SHP77 (cell line): ENCODE measurements around the gene MYZAP.
A peak's percentile ranks its signal among the peaks of the same experiment; 100 is the strongest.

Experiments
- DNase-seq, 2 experiments: peaks; one replicate each; lab custom pipeline; 2025; lab: John Stamatoyannopoulos, UW

The MYZAP gene, protein sequence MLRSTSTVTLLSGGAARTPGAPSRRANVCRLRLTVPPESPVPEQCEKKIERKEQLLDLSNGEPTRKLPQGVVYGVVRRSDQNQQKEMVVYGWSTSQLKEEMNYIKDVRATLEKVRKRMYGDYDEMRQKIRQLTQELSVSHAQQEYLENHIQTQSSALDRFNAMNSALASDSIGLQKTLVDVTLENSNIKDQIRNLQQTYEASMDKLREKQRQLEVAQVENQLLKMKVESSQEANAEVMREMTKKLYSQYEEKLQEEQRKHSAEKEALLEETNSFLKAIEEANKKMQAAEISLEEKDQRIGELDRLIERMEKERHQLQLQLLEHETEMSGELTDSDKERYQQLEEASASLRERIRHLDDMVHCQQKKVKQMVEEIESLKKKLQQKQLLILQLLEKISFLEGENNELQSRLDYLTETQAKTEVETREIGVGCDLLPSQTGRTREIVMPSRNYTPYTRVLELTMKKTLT

DNA sequence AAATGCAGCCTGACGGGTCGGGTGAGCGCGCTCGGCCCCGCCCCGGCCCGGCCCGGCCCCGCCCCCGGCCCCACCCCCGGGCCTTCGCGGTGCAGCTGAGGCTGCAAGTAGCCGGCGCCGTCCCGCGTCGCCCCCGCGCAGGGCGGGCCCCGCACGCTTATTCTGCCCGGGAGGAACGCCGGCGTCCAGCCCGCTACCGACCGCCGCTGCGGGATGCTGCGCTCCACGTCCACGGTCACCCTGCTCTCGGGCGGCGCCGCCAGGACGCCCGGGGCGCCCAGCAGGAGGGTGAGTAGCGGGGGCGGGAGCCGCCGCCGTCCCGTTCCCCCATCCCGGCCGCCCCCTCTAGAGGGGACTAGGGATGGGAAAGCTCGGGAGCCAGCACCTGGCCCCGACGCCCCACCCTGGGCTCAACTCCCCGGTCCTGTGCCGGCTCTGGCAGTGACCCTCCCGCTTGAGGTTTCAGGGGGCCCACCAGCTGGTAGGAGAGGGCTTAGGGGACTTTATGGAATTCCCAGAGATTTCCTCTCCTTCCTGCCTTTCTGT lies at the start of gene MYZAP:
Gene MYZAP, plus strand, starts transcription at position 83 of the 546 bp plus-strand sequence. Its CDS starts 131 bp downstream, at position 214.
- no peak for DNase-seq

DNA sequence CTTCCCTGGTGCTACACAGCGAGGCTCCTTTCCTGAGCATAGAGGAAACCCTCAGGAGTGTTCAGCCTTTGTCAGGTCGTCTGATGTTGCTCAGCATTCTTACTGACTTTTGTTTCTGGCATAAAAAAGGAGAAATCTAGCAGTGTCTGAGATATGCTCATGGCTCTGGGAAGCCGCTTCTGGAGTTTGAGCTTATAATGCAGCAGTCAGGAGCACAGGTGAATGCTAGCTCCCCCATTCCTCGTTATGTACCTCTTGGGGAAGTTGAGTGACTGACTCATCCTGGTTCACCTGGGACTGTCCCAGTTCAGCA lies 49.2 kb upstream of the MYZAP start:
- no peak for DNase-seq

- no peak for DNase-seq
Measured at GRCh38 chr15:57544848-57545480, 46.7 kb upstream of the MYZAP start.

DNA sequence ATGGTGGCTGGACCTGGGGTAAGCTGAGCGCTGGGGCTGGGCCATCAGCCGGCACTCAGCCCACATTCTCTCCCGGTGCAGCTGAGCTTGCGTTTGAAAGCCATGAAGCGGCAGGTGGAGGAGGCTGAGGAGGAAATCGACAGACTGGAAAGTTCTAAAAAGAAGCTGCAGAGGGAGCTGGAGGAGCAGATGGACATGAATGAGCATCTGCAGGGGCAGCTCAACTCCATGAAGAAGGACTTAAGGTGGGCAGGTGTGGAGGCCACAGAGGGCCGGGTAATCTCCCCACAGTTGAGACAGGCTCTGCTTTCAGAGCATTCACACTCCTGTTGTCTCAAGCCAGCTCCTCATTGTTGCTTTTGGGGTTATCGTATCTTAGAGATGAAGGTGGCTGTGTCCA lies 45.7 kb upstream of the MYZAP start:
- DNase-seq: no peak

- no peak for DNase-seq
Measured at GRCh38 chr15:57547243-57547755, 44.4 kb upstream of the MYZAP start.

GRCh38 chr15:57548351-57548750 lies 43.4 kb upstream of the MYZAP start:
- no peak for DNase-seq

DNA sequence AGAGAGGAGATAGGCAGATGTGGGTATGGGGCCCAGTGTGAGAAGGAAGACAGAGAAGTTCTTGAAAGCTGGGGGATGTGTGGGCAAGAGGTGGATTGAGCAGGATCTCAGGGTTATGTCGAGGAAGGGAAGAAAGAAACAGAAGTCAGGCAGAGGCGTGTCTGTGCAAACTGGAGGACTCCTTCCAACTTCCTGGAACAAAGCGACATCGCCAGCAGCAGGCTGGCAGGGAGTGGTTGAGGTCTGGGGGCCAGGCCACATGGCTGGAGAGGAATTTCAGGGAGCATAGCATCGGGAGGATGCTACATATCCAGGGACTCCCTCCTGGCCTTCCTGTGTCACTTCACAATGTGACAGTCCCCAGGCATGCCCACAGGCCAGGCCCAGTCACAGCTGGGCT lies 42.9 kb upstream of the MYZAP start:
- DNase-seq: no peak

DNA sequence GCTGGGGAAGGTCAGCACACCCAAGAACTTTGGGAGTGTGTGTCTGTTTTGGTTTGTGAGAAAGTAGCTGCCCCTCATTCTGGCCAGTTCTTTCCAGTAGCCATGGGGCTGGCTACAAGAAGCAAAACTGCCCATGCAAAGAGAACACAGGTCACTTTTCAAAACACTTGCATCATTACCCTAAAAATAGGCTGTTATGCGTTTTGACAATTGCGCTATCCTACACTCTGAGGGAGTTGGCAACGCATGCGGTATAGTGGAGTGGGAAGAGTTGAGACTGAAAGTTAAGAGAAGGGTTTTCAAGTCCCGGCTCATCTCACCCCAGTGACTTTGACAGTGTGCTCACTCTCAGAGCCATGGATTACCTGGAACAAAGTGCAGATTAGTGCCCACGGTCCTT lies 41.8 kb upstream of the MYZAP start:
- DNase-seq: no peak

GRCh38 chr15:57550640-57551039 lies 41.1 kb upstream of the MYZAP start:
- no peak for DNase-seq

DNA sequence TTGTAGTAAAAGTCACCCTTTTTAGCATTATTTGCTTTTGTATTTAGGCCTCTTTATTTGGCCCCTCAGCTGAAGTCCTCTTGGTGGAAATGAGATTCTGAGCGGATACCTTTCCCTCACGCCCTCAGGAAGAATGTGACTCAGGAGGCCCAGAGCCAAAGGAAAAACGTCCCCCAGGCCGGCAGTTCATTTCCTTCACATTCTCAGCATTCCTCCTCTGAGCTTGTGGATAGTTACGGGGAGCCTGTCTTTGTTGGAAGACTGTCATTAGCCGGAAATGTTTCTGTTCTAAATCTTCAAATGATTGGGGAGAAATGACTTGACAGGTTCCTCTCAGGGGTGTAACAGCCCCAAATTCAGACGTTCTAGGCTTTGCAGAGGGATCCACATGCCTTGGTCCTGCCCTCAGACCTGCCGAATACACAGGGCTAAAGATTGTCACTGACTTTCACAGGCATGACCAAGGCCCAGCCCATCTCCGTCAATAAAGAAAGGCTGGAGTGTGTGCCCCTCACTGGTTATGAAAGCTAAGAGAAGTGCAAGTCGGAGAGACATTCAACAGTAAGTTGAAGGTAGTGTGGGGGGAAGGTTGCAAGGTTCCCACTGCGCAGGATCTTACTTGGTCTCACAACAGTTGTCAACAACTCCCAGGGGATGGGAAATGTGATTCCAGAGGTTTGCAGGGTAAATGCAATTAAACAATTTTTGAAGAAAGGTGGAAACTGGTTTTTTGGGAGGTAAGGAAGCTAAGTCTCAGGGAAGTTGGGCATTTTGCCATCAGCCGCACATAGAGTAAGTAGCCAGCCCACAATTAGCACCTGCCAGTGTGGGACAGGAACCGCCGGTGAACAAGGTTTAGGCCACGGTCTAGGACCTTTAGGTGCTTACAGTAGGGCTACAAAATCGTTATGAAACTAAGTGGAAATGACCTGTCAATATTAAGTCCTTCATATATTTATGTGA lies 39.7 kb upstream of the MYZAP start:
- DNase-seq: no peak

DNA sequence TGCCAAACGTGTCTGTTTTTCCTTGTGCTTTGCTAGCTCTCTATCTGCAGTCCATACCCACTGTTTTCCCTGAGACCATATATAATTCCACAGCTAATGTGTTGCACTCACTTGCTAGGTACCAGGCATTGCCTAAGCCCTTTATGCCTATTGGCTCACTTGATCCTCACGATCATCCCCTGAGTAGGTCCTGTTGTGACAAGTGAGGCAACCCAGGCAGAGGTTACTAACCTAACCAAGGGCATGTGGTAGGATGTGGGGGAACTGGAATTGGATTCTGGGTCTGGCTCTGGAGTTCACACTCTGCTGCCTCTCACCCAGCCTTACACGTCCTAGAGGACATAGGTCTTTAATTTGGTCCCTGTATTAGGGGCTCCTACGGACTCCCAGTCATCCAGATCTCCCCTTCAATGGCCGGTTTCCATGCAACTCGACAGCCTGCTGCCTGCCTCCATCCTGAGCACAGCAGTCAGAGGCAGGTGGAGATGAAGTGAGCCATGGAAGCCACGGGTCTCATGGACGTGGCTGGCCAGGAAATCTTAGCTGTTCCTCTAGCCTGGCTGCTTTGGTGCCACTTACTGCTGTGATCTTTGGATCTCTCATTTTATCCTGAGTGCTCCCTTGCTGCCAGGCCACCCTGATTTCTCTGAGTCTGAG lies 38.9 kb upstream of the MYZAP start:
- no peak for DNase-seq

DNA sequence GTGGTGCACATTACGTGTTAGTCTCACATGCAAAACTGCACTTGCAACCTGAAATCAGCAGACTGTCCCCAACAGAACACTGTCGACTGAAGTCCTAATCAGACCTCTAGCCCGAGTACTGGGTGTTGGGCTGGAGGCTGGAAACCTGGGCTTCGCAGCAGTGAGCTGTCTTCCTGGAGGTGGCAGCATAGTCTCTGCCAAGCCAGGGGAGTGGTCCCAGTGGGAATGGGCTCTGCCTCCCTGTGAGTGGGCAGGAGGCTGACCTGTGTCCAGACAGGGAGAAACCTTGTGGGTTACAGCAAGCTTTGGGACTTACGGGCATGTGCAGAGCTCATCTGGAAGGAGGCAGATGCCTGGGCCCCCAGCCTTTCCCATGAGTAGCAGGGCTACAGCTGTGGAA lies 38.2 kb upstream of the MYZAP start:
- DNase-seq: peak in 1 of 2 experiments; percentile 31

DNA sequence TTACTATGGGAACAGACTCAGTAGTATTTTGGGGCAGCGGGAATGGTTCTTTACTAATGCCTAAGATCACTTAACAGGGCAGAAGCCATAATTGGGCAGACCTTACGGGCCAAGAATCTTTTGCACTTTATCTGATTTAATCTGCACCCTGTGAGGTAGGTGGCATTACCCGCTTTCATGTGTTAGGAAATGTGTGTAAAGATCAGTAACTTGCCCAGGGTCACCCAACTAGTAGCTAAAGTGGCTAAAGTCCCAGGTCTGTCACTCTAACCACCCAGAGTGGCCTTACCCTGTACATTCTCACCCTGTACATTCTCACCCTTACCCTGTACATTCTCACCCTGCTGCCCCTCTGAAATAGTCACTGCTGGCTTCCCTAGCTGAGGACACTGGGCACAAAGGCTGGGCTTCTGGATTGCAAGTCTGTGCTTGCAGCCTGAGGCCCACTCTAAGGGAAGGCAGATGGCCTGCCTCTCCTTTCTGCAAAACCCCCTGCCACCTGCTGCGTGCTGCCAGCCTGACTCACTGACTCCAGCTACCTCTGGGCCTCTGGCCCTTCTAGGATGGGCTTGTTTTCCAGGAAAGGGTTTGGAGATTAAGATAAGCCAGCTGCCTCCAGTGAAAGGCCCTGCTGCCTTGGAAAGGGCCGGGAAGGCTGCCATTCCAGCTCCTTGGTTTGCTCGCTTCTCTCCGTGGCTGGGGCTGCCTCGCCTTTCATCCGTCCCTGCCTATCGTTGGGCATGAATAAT lies 37.5 kb upstream of the MYZAP start:
- peak; percentile 80 to 83 for DNase-seq

DNA sequence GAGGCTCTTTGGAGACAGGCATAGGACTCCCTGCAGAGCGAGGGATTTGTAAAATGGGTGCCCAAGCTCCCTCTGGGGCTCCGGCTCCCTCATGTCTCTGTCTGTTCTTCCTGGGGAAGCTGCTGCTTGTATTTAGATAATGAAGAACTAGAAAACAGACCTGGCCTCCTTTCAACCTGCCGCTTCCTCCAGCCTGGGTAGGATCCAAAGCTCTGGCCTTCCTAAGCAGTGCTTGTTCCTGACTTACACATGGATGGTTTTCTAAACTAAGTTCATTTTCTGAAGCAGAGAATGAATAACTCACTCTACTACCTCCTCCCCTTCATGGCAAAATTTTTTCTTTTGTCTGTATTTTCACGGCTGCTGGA lies 36.9 kb upstream of the MYZAP start:
- peak in 1 of 2 experiments; percentile 42 for DNase-seq

DNA sequence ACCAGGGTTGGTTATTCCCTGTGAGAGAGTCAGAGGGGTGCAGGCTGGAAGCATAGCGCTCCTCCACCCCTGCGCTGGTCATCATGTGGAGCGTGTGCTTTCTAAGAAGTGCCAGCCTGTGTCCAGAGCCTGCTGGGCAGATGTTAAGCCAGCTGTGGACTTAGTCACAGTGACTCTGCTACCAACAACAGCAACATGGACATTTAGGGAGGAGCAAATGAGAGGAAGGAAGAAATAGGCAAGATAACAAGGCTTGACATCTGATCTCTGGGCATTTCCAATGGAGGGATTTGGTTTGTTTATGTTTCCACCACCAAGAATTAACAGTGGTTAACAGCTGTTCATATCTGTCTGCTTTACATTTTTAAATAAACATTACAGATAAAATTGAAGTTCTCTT lies 36.4 kb upstream of the MYZAP start:
- DNase-seq: no peak

DNA sequence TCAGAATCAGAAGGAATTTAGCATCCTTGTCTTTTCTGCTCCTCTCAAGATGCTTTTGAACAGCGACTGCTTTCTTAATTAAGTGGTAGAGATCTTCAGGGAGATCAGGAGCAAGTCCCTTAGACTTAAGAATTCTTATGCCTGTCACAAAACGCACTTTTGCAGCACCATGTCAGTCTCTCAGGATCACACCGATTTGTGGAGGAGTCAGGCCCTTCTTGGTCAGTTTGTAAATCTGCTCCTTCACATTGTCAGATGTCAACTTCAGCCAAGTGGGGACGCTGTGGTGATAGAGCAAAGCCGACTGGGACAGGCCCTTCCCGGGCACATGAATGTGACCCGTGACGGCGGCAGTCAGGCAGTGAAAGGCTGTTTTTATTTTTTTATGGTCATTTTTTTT lies 35.7 kb upstream of the MYZAP start:
- no peak for DNase-seq

GRCh38 chr15:57557267-57557666 lies 34.4 kb upstream of the MYZAP start:
- DNase-seq: no peak

DNA sequence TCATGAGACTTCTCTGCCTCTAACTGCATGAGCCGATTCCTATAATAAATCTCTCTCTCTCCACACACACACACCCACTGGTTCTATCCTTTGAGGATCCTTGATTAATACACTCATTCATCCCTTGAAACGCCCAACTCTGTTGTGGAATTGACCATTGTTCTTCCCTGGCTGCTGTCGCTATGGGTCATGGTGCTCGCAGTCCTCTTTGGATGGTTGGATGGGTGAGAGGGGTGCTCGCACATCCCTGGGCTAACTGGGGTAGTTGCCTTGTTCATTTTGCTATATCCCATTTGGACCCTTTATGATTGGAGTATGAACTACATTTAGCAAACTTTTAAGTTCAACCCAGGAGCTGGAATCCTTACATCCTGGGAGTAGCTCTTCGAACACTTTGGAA lies 33.9 kb upstream of the MYZAP start:
- no peak for DNase-seq

DNA sequence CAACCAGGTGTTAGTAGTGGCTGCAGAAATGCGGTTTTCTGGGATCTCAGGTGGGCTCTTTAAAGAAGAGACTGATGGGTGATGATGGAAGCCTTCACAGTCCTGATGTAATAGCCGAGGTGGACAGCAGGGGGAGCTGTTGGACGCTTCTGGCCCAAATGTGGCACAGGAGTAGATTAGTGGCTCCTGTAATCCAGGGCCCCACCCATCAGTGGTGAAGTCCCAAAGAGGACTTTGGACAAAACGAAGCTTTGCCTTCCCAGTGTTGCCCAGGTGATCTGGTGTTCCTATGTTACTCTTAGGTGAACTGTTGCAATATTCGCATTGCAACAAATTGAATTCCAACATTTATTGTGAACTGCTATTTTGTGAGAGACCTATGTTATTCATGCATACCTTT lies 31.8 kb upstream of the MYZAP start:
- peak; percentile 39 to 61 for DNase-seq

- DNase-seq: peak; percentile 74 to 84
Measured at GRCh38 chr15:57561041-57561711, 30.5 kb upstream of the MYZAP start.
